ENCODE results near the gene NAGPA.

DNA sequence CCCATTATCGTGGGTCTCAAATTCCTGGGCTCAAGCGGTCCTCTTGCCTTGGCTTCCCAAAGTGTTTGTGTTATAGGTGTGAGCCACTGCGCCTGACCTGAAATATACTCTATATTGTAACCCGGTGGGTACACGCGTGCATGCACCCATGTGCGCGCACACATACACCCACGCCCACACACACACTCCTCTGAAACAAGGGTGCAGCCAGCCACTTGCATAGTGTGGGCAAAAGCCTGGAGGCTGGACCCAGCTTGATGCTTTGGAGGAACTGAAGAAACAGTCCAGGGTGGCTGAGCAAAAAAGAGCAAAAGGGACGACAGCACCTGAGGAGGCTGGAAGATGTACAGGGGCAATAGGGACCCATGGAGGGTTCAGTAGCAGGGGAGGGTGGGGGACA, 29.9 kb downstream of the NAGPA start:
- TF ChIP-seq CTCF (IDR thresholded peaks at IDR 0.05) (no peak), POLR2A (IDR thresholded peaks at IDR 0.05) (no peak)

All from lower leg skin (tissue), 3 donors.